HEK293 (cell line): ENCODE results near the gene NNT.

Experiments used
- CTCF ChIA-PET: fragments of 350-600 bp; formaldehyde crosslinking; extraction: SDS; loops from one replicate; lab custom pipeline; 2021; ENCODE audit warnings: antibody characterized with exemption; lab: Yijun Ruan, JAX
- POLR2A ChIA-PET: fragments of 300-600 bp; formaldehyde crosslinking; extraction: SDS; loops from one replicate; lab custom pipeline; 2020; ENCODE audit warnings: antibody characterized with exemption, inconsistent platforms; lab: Yijun Ruan, JAX
- H3K27ac ChIP-seq: fragments of 200-500 bp; sonication (Bioruptor generic); 2 replicates; pipeline ENCODE4 v1.5.1; 2014; ENCODE audit warnings: low read depth, low read length, control low read depth, inconsistent platforms; ENCODE audit errors: extremely low read depth
- H3K36me3 ChIP-seq, 2 experiments: fragments of 200-500 bp in 1 of 2; sonication (Bioruptor generic) in 1 of 2; 1 replicate in 1 of 2; 2 replicates in 1 of 2; pipeline ENCODE4 v1.5.1; 2014 to 2017; ENCODE audit warnings: inconsistent platforms in 2 of 2, low read length in 2 of 2; ENCODE audit not compliant: control insufficient read depth in 2 of 2, insufficient read depth in 1 of 2
- H3K4me1 ChIP-seq: fragments of 200-500 bp; sonication (Bioruptor generic); 2 replicates; pipeline ENCODE4 v1.5.1; 2014; ENCODE audit warnings: mild to moderate bottlenecking, low read length, inconsistent platforms; ENCODE audit not compliant: control insufficient read depth, insufficient read depth
- H3K4me3 ChIP-seq: 2 replicates; pipeline ENCODE4 v1.5.1; 2011; ENCODE audit warnings: low read depth, mild to moderate bottlenecking, control low read depth, low read length, moderate library complexity
- H3K9me3 ChIP-seq: fragments of 200-500 bp; sonication (Bioruptor generic); 2 replicates; pipeline ENCODE4 v1.5.1; 2014; ENCODE audit warnings: low read depth, low read length, inconsistent platforms; ENCODE audit not compliant: control insufficient read depth, insufficient read depth
- BCL11B ChIP-seq: fragments of 450-650 bp; formaldehyde crosslinking; IDR thresholded peaks from 2 replicates; pipeline ENCODE4 v1.5.1; 2016; ENCODE audit warnings: low read depth, missing biosample characterization, missing genetic modification characterization
- KLF1 ChIP-seq: fragments of 450-650 bp; formaldehyde crosslinking; IDR thresholded peaks from 2 replicates; pipeline ENCODE4 v1.5.1; 2016; ENCODE audit warnings: missing biosample characterization, missing genetic modification characterization
- KLF8 ChIP-seq: fragments of 450-650 bp; formaldehyde crosslinking; IDR thresholded peaks from 2 replicates; pipeline ENCODE4 v1.5.1; 2016; ENCODE audit warnings: missing biosample characterization, missing genetic modification characterization
- MEIS1 ChIP-seq: sonication (generic); formaldehyde crosslinking; IDR thresholded peaks from 2 replicates; pipeline ENCODE4 v1.8.1; 2022; ENCODE audit warnings: missing genetic modification reagents, mild to moderate bottlenecking, borderline replicate concordance
- MZF1 ChIP-seq: fragments of 450-650 bp; formaldehyde crosslinking; IDR thresholded peaks from 2 replicates; pipeline ENCODE4 v1.5.1; 2017; ENCODE audit warnings: missing biosample characterization, missing genetic modification characterization, borderline replicate concordance
- SALL2 ChIP-seq: fragments of 450-650 bp; formaldehyde crosslinking; IDR thresholded peaks from 2 replicates; pipeline ENCODE4 v1.5.0; 2017; ENCODE audit warnings: missing biosample characterization, mild to moderate bottlenecking, missing genetic modification characterization, borderline replicate concordance
- SCRT1 ChIP-seq: fragments of 450-650 bp; formaldehyde crosslinking; IDR thresholded peaks from 2 replicates; pipeline ENCODE4 v1.5.1; 2016; ENCODE audit warnings: missing biosample characterization, missing genetic modification characterization, borderline replicate concordance
- SCRT2 ChIP-seq: fragments of 450-650 bp; formaldehyde crosslinking; IDR thresholded peaks from 2 replicates; pipeline ENCODE4 v1.5.1; 2016; ENCODE audit warnings: missing biosample characterization, missing genetic modification characterization
- YY1 ChIP-seq: fragments of 450-650 bp; formaldehyde crosslinking; IDR thresholded peaks from 2 replicates; pipeline ENCODE4 v1.5.1; 2018; ENCODE audit warnings: missing biosample characterization, missing genetic modification characterization
- ZBTB7A ChIP-seq: fragments of 450-650 bp; formaldehyde crosslinking; IDR thresholded peaks from 2 replicates; pipeline ENCODE4 v1.5.1; 2016; ENCODE audit warnings: low read depth, missing biosample characterization, missing genetic modification characterization
- ZNF10 ChIP-seq: fragments of 450-650 bp; formaldehyde crosslinking; IDR thresholded peaks from 2 replicates; pipeline ENCODE4 v1.5.1; 2017; ENCODE audit warnings: missing biosample characterization, missing genetic modification characterization
- ZNF121 ChIP-seq: fragments of 450-650 bp; formaldehyde crosslinking; IDR thresholded peaks from 2 replicates; pipeline ENCODE4 v1.5.1; 2016; ENCODE audit warnings: missing biosample characterization, missing genetic modification characterization
- ZNF133 ChIP-seq: fragments of 450-650 bp; formaldehyde crosslinking; IDR thresholded peaks from 2 replicates; pipeline ENCODE4 v1.5.1; 2016; ENCODE audit warnings: missing biosample characterization, missing genetic modification characterization
- ZNF292 ChIP-seq: fragments of 450-650 bp; formaldehyde crosslinking; IDR thresholded peaks from 2 replicates; pipeline ENCODE4 v1.5.1; 2016; ENCODE audit warnings: low read depth, missing biosample characterization, missing genetic modification characterization, borderline replicate concordance
- ZNF366 ChIP-seq: fragments of 450-650 bp; formaldehyde crosslinking; conservative IDR thresholded peaks from 2 replicates; pipeline ENCODE4 v1.5.1; 2016; ENCODE audit warnings: missing biosample characterization, missing genetic modification characterization
- ZNF404 ChIP-seq: fragments of 450-650 bp; formaldehyde crosslinking; IDR thresholded peaks from 2 replicates; pipeline ENCODE4 v1.5.1; 2017; ENCODE audit warnings: missing biosample characterization, missing genetic modification characterization
- ZNF544 ChIP-seq: fragments of 450-650 bp; formaldehyde crosslinking; IDR thresholded peaks from 2 replicates; pipeline ENCODE4 v1.5.0; 2017; ENCODE audit warnings: missing biosample characterization, missing genetic modification characterization
- ZNF555 ChIP-seq: fragments of 450-650 bp; formaldehyde crosslinking; conservative IDR thresholded peaks from 2 replicates; pipeline ENCODE4 v1.5.1; 2017; ENCODE audit warnings: missing biosample characterization, mild to moderate bottlenecking, missing genetic modification characterization, inconsistent platforms
- ZNF654 ChIP-seq: fragments of 450-650 bp; formaldehyde crosslinking; IDR thresholded peaks from 2 replicates; pipeline ENCODE4 v1.5.1; 2016; ENCODE audit warnings: low read depth, missing biosample characterization, missing genetic modification characterization
- ZNF792 ChIP-seq: fragments of 450-650 bp; formaldehyde crosslinking; IDR thresholded peaks from 2 replicates; pipeline ENCODE4 v1.5.1; 2016; ENCODE audit warnings: missing biosample characterization, missing genetic modification characterization
- TF ChIP-seq, protein P1 (sequence below): fragments of 450-650 bp; formaldehyde crosslinking; IDR thresholded peaks from 2 replicates; pipeline ENCODE4 v1.5.1; 2016; ENCODE audit warnings: missing biosample characterization, missing genetic modification characterization, borderline replicate concordance
- TF ChIP-seq, protein P2 (sequence below): fragments of 450-650 bp; formaldehyde crosslinking; IDR thresholded peaks from 2 replicates; pipeline ENCODE4 v1.5.1; 2016; ENCODE audit warnings: missing biosample characterization, missing genetic modification characterization
- TF ChIP-seq, protein P3 (sequence below): fragments of 450-650 bp; formaldehyde crosslinking; IDR thresholded peaks from 2 replicates; pipeline ENCODE4 v1.5.1; 2016; ENCODE audit warnings: missing biosample characterization, missing genetic modification characterization

The NNT gene

DNA sequence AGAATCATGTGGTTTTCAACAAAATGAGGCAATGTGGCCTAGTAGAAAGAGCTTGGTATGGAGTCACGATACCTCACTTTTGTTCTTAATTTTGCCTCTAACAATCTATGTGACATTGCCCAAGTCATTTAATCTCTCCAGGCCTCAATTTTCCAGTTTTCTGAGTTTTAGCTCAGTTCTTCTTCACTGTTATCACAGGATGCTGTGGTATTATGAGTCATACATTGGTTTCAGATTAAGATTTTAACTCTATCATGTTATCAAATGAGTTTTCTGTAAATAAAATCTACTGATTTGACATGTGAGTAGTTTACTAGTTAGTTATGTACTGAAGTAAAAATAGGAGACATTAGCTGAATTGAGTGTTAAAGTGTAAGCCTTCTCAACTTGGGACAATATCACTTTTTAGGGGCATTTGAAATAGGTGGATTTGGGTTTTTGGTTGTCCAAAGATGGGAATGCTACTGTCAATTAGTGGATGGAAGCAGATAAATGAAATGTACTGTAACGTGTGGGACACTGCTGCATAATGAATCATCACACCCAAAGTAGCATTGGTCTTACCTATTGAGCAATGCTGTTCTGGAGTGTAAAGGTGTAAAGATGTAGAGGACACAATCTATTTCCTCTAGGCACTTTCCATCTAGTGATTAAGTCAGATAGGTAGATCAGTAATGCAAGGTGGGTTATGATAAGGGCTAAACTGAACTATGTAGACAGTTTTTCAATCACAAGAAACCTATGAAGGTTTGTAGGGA, 73.3 kb downstream of the NNT start:
- peaks cover under 1 to 20% of the 10 kb centered on the region in 2 experiments for H3K36me3 ChIP-seq

DNA sequence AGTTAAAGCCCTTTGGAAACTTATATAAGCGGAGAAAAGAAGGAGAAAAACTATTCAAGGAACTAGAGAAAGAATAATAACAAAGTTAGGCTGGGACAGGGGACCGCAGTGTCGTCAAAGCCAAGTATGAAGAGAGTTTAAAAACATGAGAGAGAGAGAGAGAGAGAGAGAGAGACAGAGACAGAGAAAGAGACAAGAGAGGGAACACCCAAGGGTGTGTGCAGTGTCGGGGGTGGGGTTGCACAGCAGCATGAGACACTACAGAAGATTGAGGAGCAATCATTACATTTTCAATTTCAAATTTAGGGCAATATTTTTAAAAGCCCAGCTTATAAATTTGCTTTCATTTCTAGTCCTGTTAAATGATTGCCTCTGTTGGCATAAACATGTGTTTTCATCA, 74.3 kb downstream of the NNT start:
- TF ChIP-seq MZF1 (tag by site-specific recombination), result no peak
- TF ChIP-seq BCL11B (tag by site-specific recombination), result no peak
- no peak for TF ChIP-seq ZBTB7A (tag by site-specific recombination)
- TF ChIP-seq ZNF133, result no peak
- TF ChIP-seq ZNF404 (tag by site-specific recombination), result no peak
- TF ChIP-seq KLF1 (tag by site-specific recombination), result no peak
- Histone ChIP-seq H3K4me1 (no peaks in the 10 kb centered on the region), H3K36me3 (peaks cover 7 to 20% of the 10 kb centered on the region in 2 experiments), H3K9me3 (no peaks in the 10 kb centered on the region), H3K27ac (no peak overlapping the region), H3K4me3 (no peak overlapping the region)
- CTCF ChIA-PET, result interaction anchor here (0.7 kb wide), 1 partner anchor 1133 kb away, joined by 5 read pairs; no protein-coding TSS in a partner anchor
- POLR2A ChIA-PET, result no interaction called here

More for the DNA sequence above, 73.3 kb downstream of the NNT start:
- ChIA-PET CTCF (no interaction called here), POLR2A (no interaction called here)
- H3K27ac ChIP-seq, result no peak overlapping the region
- H3K4me3 ChIP-seq, result no peak overlapping the region
- no peaks in the 10 kb centered on the region for H3K9me3 ChIP-seq
- no peaks in the 10 kb centered on the region for H3K4me1 ChIP-seq
- TF ChIP-seq KLF1 (tag by site-specific recombination), result no peak
- no peak for TF ChIP-seq ZNF544
- no peak for TF ChIP-seq ZNF366 (tag by site-specific recombination)
- TF ChIP-seq ZNF654, result no peak
- TF ChIP-seq YY1 (tag by site-specific recombination), result no peak
- TF ChIP-seq, protein P1, sequence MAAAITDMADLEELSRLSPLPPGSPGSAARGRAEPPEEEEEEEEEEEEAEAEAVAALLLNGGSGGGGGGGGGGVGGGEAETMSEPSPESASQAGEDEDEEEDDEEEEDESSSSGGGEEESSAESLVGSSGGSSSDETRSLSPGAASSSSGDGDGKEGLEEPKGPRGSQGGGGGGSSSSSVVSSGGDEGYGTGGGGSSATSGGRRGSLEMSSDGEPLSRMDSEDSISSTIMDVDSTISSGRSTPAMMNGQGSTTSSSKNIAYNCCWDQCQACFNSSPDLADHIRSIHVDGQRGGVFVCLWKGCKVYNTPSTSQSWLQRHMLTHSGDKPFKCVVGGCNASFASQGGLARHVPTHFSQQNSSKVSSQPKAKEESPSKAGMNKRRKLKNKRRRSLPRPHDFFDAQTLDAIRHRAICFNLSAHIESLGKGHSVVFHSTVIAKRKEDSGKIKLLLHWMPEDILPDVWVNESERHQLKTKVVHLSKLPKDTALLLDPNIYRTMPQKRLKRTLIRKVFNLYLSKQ (tag by site-specific recombination), result no peak
- TF ChIP-seq ZNF121 (tag by site-specific recombination), result no peak
- no peak for TF ChIP-seq SALL2 (tag by site-specific recombination)
- TF ChIP-seq ZNF10 (tag by site-specific recombination), result no peak
- TF ChIP-seq ZNF555 (tag by site-specific recombination), result no peak

DNA sequence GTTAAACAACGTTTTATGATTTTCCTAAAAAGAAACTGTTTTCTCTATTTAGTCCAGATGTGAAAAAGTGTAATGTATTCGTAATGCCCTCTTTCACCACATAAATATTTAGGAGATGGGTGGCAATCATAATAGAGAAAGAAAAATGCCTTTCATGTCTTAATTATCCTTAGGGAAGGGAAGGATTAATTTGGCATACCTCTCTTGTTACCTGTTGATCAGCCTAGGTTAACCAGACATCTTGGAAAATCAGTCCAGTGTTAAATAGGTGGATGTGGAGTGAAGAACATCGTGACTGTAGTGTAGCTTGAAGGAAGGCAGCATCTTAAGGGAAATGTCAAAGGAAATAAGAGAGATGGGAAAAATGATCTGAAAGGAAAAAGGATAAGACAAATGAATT, 76.2 kb downstream of the NNT start:
- no peak overlapping the region for H3K4me3 ChIP-seq
- ChIA-PET POLR2A (no interaction called here), CTCF (no interaction called here)
- H3K27ac ChIP-seq, result no peak overlapping the region
- H3K4me1 ChIP-seq, result no peaks in the 10 kb centered on the region
- TF ChIP-seq KLF8 (tag by site-specific recombination) (no peak), SCRT2 (peak; percentile 81), SCRT1 (peak; percentile 63; the same call in 1 of the 2 replicates)
- peaks cover 9 to 23% of the 10 kb centered on the region in 2 experiments for H3K36me3 ChIP-seq
- no peaks in the 10 kb centered on the region for H3K9me3 ChIP-seq

DNA sequence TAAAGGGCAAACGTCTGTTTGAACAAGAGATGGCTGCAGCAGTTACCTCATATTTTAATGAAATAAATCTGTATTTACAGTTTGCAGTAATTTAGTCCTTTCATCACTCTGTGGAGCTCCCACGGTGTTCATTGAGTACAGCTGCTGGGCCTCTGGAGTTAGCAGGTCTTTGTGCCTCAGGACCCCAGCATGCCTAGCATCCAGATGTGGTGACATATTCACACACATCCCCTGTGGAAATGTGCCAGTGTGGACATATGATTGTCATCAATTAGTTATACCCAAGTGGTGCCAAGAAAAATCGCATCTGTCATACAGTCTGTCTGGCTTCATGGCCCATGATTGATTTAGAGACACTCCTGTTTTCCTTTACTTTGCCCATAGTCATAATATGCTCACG, 77.3 kb downstream of the NNT start:
- Histone ChIP-seq H3K36me3 (peaks cover 9 to 22% of the 10 kb centered on the region in 2 experiments), H3K9me3 (no peaks in the 10 kb centered on the region), H3K4me3 (no peak overlapping the region), H3K27ac (no peak overlapping the region), H3K4me1 (no peaks in the 10 kb centered on the region)
- CTCF ChIA-PET, result no interaction called here
- POLR2A ChIA-PET, result no interaction called here
- TF ChIP-seq, protein P2, sequence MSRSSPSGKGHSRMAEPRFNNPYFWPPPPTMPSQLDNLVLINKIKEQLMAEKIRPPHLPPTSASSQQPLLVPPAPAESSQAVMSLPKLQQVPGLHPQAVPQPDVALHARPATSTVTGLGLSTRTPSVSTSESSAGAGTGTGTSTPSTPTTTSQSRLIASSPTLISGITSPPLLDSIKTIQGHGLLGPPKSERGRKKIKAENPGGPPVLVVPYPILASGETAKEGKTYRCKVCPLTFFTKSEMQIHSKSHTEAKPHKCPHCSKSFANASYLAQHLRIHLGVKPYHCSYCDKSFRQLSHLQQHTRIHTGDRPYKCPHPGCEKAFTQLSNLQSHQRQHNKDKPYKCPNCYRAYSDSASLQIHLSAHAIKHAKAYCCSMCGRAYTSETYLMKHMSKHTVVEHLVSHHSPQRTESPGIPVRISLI (tag by site-specific recombination), result no peak
- TF ChIP-seq, protein P1 (tag by site-specific recombination), result no peak
- TF ChIP-seq, protein P3, sequence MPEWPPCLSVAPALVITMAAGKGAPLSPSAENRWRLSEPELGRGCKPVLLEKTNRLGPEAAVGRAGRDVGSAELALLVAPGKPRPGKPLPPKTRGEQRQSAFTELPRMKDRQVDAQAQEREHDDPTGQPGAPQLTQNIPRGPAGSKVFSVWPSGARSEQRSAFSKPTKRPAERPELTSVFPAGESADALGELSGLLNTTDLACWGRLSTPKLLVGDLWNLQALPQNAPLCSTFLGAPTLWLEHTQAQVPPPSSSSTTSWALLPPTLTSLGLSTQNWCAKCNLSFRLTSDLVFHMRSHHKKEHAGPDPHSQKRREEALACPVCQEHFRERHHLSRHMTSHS (tag by site-specific recombination), result no peak
- TF ChIP-seq ZNF292 (tag by site-specific recombination) (no peak), ZNF792 (tag by site-specific recombination) (no peak), MEIS1 (no peak)
